Measurements from ENCODE around the gene FANCC.
"Not testable (repeated sequence)": the region's sequence is repeated elsewhere in the genome, so short reads cannot be mapped to it uniquely, and the experiment has no call there.

The FANCC gene

DNA sequence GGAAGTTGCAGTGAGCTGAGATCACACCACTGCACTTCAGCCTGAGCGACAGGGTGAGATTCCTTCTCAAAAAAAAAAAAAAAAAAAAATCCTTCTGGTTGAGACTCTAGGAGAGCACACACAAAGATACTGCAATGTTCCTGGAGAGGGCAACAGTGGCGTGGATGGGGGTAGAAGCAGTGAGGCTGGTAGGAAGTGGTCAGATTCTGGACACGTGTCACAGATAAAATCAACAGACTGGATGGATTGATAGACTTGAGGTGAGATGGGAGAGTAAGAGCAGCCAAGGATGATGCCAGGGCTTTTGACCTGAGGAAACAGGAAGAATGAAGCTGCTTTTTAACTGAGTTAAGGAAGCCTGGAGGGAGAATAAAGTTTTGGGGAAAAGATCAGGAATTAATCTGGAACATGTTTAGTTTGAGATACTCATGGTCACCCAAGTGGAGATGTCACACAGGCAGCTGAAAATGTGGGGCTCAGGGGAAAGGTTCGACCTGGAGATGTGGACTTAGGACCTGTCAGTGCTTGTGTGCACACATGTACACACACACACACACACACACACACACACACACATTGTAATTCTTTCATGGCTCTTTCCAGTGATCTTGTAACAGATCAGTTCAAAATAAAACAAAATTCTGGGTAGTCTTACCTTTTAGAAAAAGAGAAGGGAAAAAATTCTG lies 88.1 kb downstream of the FANCC start:
- no peak for DNase-seq

DNA sequence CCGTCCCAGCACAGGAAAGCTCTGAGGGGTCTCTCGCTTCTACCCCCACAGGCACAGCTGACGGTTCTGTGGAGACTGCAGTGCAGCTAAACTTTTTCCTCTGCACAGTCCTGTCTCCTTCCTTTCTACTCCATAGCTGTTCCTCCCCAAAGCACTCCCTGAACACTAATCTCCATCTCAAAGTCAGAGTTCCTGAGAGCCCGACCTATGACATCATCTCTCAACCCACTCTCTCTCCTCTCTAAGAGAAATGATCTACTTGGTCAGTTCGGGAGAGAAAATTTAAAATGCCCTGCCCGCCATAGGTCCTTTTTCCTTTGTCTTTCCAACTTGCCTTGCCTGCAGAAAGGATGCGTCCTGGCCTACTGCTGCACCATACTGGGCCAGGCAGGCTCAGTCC lies 90.6 kb downstream of the FANCC start:
- no peak for DNase-seq

DNA sequence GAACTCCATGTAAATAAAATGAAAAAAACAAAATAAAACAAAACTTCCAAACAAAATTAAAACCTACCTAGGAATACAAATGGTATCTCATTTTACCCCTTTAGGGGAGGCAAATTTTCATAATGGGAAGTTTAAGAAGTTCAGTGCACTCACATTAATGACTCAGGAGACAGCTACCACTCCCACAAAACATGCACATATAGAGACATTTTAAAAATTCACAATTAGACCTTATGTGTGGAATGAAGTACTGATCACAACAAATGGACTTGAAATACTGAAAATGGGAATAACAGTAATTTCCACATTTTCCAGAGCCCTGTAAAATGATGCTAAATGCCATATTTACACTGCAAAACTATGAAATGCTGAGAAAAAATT lies 91.8 kb downstream of the FANCC start:
- no peak for DNase-seq

DNA sequence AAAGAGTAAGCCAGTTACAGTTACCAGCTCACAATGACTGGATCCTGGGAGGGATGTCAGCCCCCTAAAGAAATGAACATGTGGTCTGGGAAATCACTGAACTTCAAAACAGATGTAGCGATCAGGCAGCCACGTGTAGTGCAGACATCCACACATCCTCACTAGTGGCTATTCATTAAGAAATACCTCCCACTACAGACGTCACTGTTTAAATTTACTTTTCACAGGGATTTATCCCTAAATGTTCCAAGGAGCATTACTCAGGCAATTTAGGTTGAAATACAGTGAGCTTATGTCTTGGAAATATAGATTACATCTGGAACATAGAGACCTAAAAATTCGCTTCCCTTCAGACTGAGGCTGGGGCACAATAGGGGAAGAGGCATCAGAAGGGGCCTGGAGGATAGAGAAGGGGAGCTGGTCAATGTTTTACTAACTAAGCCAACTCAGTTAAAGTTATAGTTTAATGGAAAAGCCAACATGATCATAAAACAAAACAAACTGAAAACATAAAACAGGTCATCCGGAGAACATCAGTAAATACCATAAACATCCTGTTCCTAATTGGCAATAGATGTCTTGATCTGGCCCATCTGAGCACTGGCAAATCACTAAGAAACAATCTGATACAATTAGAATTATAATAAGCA lies 92.3 kb downstream of the FANCC start:
- no peak for DNase-seq

DNA sequence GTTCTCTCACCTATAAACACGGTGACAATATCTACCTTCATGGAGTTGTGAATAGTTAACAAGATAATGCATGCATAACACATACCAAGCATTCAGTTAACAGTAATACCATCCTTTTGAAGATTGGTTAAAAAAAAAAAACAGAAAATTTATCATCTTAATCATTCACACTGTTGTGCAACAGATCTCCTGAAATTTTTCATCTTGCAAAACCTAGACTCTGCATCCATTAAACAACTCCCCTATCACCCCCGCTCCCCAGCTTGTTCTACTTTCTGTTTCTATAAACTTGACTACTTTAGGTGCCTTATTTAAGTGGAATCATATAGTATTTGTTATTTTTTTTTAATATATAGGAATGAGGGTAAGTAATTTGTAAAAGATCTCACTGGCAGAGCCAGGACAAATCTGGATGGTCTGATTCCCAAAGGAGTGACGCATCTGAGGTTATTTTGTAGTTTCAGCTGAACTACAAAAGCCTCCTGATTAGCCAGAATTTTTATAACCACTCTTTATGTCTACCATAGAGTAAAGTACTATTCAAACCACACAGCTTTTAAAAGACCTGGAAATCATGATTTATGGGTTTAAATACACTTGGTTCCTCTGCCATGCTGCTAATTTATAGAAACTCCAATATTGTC lies 93.0 kb downstream of the FANCC start:
- no peak for DNase-seq

DNA sequence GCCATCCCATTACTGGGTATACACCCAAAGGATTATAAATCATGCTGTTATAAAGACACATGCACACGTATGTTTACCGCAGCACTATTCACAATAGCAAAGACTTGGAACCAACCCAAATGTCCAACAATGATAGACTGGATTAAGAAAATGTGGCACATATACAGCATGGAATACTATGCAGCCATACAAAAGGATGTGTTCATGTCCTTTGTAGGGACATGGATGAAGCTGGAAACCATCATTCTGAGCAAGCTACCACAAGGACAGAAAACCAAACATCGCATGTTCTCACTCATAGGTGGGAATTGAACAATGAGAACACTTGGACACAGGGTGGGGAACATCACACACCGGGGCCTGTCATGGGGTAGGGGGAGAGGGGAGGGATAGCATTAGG lies 97.2 kb downstream of the FANCC start:
- not testable (repeated sequence) for DNase-seq

DNA sequence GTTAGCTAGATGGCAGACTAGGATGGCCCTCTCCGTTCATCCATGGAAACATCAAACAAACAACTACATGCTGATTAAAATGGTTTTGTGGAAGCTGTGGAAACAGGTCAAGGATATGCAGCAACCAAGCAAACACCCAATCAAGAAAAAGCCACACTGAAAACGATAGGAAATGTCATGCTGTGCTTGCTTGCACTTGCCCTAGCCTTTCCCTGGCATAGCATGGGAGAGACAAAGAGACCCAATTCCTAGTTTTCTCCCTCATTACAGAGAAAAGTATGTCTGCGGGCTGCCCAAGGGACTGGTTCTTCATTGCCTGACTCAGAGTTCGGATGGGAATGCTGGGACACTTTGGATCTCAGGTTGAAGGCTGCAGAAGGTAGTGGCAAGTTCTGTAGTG lies 98.7 kb downstream of the FANCC start:
- no peak for DNase-seq

DNA sequence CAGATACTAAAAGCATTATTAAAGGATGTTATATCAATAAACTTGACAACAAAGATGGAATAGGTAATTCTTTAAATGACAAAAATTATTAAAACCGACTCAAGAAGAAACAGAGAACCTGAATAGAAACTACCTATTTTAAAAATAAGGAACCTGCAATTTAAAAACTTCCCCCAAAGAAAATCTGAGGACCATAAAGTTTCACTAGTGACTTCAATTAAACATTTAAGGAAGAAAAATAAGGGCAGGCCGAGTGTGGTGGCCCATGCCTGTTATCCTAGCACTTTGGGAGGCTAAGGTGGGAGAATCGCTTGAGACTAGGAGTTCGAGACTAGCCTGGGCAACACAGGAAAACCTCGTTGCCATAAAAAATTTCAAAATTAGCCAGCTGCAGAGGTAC lies 99.6 kb downstream of the FANCC start:
- DNase-seq: no peak

DNA sequence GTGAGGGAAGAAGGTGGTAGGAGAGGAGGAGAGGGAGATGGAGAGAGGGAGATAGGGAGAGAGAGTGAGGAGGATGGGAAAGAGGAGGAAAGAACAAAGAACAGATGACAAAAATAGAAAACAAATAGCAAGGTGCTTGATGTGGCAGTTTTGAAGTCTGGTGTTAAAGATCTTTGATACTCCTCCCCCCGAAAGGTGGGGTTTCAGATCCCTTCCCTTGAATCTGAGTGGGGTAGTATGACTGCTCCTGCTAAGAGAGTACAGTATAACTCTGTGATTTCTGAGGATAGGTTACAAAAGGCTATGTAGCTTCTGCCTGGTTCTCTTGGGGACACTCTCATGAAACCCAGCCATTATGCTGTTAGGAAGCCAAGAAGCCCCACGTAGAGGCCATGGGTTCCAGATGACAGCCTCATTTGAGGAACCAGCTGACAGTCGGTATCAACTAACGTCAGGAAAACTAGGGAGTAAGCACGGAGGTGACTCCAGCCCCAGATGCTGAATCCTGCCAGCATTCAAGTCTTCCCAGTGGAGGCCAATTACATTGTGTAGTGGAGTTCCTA lies 102.1 kb downstream of the FANCC start:
- DNase-seq: no peak

DNA sequence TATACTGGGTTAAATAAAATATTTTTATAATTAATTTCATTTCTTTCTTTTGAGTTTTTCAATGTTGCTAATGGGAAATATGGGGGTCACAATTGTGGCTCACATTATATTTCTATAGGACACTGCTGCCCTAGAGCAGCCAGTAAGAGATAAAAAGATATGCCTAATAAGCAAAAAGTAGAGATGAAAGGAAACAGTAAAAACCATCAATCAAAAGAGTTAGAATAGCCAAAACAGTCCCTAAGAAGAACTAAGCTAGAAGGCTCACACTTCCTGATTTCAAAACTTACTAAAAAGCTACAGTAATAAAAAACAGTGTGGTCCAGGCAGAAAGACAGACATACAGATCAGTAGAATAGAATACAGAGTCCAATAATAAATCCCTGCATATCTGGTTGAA lies 104.4 kb downstream of the FANCC start:
- DNase-seq: no peak

DNA sequence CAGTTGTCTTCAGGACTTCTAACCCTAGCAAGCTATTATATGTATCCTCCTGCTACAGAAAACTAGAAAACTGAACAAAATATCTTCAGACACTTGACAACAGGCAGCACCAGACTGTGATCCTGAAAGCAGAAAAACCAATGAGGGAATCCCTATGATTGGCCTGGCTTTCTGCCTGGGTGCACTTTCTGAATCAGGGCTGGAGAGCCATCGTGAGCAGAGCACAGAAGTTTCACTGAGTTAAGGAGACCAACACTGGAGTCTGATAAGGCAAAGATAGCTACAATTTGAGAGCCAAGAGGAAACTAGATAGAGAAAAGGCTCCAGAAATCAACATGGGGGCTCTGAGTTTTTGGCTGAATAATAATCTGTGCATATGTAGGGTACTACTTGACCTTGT lies 106.5 kb downstream of the FANCC start:
- DNase-seq: no peak

DNA sequence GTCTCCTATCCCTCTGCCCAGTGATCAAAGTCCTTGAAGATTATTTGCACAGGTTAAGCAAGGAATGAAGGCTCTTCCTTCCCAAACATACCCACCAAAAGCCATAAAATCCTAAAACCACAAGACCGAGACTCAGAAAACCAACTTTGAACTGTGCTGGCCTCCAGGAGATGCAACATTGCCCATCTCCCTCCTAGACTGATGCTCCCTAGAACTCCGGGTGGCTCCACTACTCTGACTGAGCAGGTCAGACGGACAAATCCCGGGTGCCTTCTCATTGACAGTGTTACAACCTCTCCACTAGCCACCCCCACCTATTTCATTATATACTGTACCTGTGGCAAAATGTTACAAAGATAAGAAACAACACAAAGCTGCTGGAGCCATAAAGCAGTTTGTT lies 110.1 kb downstream of the FANCC start:
- no peak for DNase-seq

DNA sequence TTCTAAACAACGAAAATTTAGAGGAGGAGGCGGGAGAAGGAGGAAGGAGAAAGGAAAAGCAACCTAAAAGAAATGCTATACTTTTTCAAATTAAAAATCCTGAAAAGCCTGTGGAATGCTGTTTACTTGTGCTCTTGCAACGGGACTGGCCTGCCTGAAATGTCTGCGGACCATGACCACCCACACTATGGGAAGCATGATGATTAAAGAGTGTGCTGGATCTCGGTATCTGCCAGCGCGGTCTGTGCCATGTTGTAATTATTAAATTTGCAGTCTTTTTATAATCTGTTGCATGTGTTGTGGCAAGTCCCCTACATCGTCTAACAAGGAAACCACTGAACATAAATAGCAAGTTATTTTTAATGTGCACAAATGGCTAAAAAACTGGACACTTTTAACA lies 111.4 kb downstream of the FANCC start:
- DNase-seq: peak; percentile 55

DNA sequence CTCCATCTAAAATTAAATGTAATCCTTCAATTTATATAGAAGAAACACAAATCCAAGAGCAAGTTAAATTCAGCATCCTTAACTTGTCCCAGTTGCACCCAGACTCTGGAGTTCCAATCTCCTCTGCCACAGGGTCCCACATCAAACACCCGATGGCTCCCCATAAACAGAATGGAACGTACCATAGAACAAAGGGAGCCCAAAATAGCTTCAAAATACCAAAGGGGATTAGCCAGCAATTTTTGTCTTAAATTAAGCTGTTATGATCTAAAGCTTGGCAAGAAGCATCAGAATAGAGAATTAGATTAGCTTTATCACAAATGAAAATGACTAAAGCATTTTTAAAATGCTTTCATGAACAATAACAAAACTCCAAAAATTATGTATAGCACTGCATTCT lies 112.8 kb downstream of the FANCC start:
- no peak for DNase-seq

DNA sequence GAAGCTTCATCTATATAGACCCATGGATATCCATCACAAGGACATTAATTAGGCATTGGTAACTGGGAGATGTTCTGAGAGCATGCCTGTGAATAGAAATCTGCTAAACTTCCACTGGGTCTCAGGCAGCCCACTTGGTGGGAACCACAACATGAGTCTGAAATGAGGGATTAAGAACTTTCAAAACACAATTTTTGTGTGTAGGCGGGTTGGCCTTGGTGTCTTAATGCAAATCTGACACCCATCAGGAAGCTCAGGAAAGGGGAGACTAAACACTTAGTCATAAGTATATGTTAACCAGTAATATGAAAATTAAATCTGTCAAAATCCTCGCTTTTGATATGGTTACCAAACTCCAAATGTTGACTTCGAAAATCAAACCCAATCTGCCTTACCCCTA lies 113.2 kb downstream of the FANCC start:
- no peak for DNase-seq

DNA sequence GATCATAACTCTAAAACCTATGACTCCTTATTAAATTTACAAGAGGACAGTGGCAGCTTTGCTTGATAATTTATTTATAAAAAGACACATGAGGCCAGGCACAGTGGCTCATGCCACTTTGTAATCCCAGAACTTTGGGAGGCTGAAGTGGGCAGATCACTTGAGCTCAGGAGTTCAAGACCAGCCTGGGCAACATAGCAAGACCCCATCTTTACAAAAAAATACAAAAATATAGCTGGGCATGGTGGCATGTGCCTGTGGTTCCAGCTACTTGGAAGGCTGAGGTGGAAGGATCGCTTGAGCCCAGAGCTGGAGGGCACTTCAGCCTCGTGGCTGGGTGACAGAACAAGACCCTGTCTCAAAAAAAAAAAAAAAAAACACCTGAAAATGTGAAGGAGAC lies 114.5 kb downstream of the FANCC start:
- not testable (repeated sequence) for DNase-seq

DNA sequence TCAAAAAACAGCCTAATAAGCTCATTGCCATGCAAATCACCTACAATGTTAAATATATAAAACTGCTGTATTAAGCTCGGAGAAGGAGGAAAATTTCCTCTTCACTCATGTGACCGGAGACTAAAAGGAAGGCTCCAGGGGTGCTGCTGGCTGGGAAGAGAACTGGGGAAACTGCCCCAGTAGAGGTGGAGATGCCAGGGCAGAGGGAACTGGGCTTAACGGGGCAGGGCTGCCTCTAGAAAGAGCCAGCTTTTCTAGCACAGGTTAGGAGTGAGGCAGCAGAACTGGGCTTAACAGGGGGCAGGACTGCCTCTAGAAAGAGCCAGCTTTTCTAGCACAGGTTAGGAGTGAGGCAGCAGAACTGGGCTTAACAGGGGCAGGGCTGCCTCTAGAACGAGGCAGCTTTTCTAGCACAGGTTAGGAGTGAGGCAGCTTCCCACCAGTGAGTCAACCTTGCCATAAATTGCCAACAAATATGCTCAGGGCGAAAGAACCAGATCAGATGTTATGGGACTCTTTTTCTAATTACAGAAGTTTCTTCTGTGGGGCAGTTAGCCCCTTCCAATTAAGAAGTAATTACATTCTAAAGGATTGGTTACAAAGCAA lies 115.3 kb downstream of the FANCC start:
- no peak for DNase-seq

DNA sequence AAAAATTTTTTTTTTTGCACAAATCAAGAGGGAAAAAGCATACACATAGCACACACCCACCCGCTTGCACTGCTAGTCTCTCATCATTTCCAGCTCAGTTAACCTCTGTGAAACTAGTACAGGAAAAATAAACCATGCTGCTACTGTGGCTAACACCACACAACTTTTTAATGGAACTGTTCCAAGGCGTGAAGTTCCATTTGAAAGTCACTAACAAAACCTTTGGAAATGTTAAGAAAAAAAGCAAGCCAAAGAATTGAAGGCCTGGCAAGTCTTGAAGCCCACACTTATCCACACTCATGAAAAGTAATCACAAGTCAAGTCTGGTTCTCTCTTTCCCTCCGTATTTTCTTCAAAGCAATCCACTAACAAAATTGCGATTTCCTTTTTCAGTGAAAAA lies 116.3 kb downstream of the FANCC start:
- no peak for DNase-seq

DNA sequence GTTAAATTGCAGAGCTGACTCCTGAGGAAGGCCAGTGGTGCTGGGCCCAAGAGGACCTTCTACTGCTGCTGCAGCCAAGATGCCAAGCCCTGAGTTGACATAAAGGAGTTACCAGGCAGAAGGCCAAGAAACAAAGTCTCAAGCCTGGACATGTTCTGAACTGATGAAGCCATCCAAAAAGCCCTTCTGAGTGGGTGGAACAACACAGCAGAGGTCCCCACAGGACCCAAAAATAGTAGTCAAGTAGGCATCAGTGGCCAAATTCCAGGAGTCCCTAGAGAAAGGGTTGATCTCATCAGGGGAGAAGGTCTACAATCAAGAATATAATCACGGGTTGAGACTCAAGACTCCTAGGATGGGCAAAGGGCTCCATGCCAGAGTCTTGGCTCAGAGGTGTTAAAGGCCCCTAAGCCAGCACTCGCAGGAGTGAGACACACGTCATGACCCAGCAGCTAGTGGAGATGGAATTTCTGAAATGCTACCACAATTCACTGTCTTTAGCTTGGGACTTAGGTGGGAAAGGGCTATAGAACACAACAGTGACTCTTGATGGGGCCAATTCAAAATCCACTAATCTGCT lies 119.7 kb downstream of the FANCC start:
- DNase-seq: peak; percentile 93

DNA sequence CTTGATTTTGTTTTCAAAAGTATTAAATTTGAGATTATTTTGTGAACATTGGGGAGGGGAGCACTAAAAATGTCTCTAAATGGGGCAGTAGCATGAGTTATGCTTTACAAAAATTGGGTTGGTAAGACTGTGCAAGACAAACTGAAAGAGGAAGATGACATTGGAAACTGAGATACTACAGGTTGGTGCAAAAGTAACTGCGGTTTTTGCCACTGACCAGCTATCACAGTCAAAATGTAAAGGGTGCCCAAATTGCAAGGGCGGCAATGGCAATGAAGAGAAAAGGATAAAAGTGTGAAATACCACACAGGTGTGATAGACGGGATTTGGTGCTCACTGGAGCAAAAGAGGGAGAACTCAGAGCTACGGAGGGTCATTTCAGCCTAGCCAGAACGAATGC lies 124.0 kb downstream of the FANCC start:
- no peak for DNase-seq

DNA sequence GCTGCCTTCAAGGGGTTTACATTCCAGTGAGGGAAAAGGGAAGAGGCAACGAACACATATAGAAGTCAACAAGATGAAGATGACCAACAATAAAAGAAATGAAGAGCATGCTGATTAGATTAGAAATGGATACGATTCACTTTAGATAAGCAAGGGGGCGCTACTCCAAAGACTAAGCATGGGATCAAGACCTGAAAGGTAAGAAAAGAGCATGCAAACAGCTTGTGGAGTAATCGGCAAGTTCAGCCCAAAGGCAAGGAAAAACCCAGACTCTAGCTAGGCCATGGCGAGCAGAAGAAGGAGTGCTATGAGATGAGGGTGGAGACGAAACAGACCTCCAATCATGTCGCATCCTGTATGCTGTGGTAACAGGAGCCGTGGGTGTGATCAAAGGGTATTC lies 124.4 kb downstream of the FANCC start:
- DNase-seq: no peak

DNA sequence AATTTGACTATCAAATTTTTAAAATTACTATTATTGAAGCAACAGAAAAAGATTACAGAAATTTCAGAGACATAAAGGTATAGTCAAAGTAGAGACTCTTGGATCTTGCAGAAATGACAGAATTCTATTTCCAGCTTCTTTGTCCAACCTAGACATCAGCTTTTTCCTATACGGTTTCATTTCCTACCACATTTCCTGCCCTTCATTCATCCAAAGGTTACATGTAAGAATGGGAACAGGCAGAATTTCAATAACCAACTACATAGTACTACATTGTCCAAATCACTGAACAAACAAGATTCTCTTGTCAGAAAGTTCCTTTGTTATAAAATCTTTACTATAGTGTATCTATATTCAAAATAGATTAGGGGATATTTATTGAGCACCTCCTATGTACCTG lies 124.9 kb downstream of the FANCC start:
- no peak for DNase-seq

DNA sequence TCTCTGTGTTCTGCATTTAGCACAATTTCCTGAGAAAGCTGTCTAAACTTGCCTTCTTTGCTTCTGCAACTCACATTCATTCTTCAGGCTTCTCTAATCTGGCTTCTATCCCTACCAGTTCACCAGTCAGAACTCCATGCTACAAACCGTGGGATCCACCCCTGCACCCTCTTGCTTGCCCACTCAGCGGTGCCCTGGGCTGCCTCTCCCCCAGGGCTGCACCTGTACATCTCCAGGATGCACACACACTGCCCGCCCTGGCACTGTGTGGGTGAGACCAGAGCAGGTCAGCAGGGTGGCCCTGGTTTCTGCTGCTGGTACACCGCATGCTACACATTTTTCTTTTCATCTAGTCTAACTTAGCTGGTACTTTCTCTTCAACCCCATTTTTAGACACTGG lies 127.1 kb downstream of the FANCC start:
- no peak for DNase-seq
